Upper lobe of left lung (tissue), 4 donors: ENCODE data around the gene NOS1AP.

ENCODE experiments used
- POLR2AphosphoS5 ChIP-seq, 2 donors: sonication (generic); formaldehyde crosslinking; IDR thresholded peaks; one replicate each; pipeline ENCODE4 v1.5.1; 2017; ENCODE audit warnings: antibody characterized with exemption in 2 of 2
- TF ChIP-seq, protein P1 (sequence below), 6 experiments: fragments of 450-650 bp in 4 of 6; fragments of 200-600 bp in 2 of 6; sonication (generic) in 2 of 6; IDR thresholded peaks; one replicate each; pipeline ENCODE4 v1.5.1; 2016 to 2019; ENCODE audit warnings: antibody characterized with exemption in 6 of 6

DNA sequence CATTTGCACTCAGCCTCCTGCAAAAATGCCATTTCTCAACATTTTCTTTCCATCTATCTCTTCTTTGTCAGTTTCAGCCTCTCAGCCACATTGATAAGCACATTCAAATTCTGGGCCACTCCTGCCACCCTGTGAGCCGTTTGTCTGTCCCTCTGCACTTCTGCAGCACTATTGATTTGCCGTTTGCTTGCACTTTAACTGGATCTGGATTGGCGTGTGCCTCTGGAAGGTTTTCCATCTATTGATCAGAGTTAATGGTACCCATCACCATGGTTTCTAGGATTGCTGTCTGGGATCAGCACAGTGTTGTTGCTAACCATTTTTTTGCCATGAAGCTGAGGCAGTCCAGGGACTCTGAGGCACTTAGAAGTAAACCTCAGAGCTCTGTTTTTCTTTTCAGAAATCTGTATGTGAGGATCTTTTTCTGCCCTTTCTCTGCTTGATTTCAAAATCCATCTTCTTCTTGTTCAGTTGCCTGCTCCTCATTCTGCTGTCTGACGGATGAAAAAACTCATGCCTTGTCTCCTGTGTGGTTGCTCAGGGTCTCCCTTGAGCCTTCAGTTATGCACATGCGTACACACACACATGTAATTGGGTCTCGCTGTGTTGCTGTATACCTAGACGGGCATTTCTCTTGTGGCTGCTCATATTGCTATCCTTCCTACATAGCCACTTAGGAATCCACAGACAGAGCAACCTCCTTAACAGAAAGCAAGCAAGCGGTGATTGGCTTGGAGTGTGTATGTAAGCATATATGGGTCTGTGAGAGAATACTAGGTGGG is 67.9 kb downstream of the NOS1AP start:
- TF ChIP-seq POLR2AphosphoS5 (IDR thresholded peaks at IDR 0.05), result no peak
- TF ChIP-seq, protein P1, sequence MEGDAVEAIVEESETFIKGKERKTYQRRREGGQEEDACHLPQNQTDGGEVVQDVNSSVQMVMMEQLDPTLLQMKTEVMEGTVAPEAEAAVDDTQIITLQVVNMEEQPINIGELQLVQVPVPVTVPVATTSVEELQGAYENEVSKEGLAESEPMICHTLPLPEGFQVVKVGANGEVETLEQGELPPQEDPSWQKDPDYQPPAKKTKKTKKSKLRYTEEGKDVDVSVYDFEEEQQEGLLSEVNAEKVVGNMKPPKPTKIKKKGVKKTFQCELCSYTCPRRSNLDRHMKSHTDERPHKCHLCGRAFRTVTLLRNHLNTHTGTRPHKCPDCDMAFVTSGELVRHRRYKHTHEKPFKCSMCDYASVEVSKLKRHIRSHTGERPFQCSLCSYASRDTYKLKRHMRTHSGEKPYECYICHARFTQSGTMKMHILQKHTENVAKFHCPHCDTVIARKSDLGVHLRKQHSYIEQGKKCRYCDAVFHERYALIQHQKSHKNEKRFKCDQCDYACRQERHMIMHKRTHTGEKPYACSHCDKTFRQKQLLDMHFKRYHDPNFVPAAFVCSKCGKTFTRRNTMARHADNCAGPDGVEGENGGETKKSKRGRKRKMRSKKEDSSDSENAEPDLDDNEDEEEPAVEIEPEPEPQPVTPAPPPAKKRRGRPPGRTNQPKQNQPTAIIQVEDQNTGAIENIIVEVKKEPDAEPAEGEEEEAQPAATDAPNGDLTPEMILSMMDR (IDR thresholded peaks at IDR 0.05), result no peak
